PC-3 (cell line): ENCODE results near the gene SHPK. TPM values are rescaled to one million over a fixed set of nuclear protein-coding genes. Genes with fewer than 3 reads are reported as not detected.
A peak's percentile ranks its signal among the peaks of the same experiment; 100 is the strongest.

Source experiments
- ATAC-seq: fragments of 200-7000 bp; cut with Tn5 transposase; 2 replicates; pipeline ENCODE4 v1.9.1; 2020; ENCODE audit warnings: mild to moderate bottlenecking, moderate library complexity
- Bru-seq: library from RNA; stranded (reverse); fragments of 400-500 nt; gene quantifications from one replicate; lab custom pipeline; 2021; lab: Mats Ljungman, UMichigan
- BruChase-seq, 2 experiments: library from RNA; stranded (reverse); fragments of 400-500 nt; gene quantifications; one replicate each; lab custom pipeline; 2021; lab: Mats Ljungman, UMichigan
- BruUV-seq: library from RNA; stranded (reverse); fragments of 400-500 nt; replicated peaks from 2 replicates; lab custom pipeline; 2021; lab: Mats Ljungman, UMichigan
- CTCF ChIA-PET: fragments of 300-600 bp; sonication (Branson Sonifier 250); formaldehyde crosslinking; loops from one replicate; lab custom pipeline; 2022; ENCODE audit warnings: antibody characterized with exemption; lab: Charles Lee
- POLR2A ChIA-PET: fragments of 300-600 bp; sonication (Branson Sonifier 250); formaldehyde crosslinking; loops from one replicate; lab custom pipeline; 2022; ENCODE audit warnings: antibody characterized with exemption; ENCODE audit not compliant: unreplicated experiment; lab: Charles Lee
- DNase-seq: peaks from one replicate; pipeline ENCODE4 v3.0.0-alpha.2; 2015
- H2AFZ ChIP-seq: fragments of 300-600 bp; sonication (generic); 2 replicates; pipeline ENCODE4 v1.6.0; 2016; ENCODE audit warnings: antibody characterized with exemption, low read length
- H3F3A ChIP-seq: fragments of 300-600 bp; sonication (generic); one replicate; pipeline ENCODE4 v1.6.0; 2017; ENCODE audit warnings: antibody characterized with exemption, low read length, control low read depth, mild to moderate bottlenecking; ENCODE audit not compliant: unreplicated experiment
- H3K27ac ChIP-seq: fragments of 300-600 bp; sonication (generic); 2 replicates; pipeline ENCODE4 v1.5.1; 2016; ENCODE audit warnings: mild to moderate bottlenecking, low read length
- H3K27me3 ChIP-seq: fragments of 300-600 bp; sonication (generic); 2 replicates; pipeline ENCODE4 v1.6.1; 2016; ENCODE audit warnings: low read length, mixed read lengths
- H3K36me3 ChIP-seq: fragments of 300-600 bp; sonication (generic); 2 replicates; pipeline ENCODE4 v1.6.1; 2016; ENCODE audit warnings: low read depth, mixed run types, low read length, mixed read lengths
- H3K4me1 ChIP-seq: fragments of 300-600 bp; sonication (generic); 2 replicates; pipeline ENCODE4 v1.5.1; 2016; ENCODE audit warnings: low read length; ENCODE audit not compliant: insufficient read depth
- H3K4me2 ChIP-seq: fragments of 300-600 bp; sonication (generic); 2 replicates; pipeline ENCODE4 v1.6.0; 2016; ENCODE audit warnings: low read length
- H3K4me3 ChIP-seq: fragments of 300-600 bp; sonication (generic); 2 replicates; pipeline ENCODE4 v1.5.1; 2016; ENCODE audit warnings: mild to moderate bottlenecking, low read length, mixed read lengths
- H3K79me2 ChIP-seq: fragments of 300-600 bp; sonication (generic); 2 replicates; pipeline ENCODE4 v1.6.1; 2017; ENCODE audit warnings: low read length, mixed read lengths
- H3K9ac ChIP-seq: fragments of 300-600 bp; sonication (generic); 2 replicates; pipeline ENCODE4 v1.6.0; 2016; ENCODE audit warnings: mild to moderate bottlenecking, low read length
- H3K9me2 ChIP-seq: fragments of 300-600 bp; sonication (generic); replicated peaks from 2 replicates; pipeline ENCODE4 v1.6.1; 2016; ENCODE audit warnings: mixed run types, low read length, mixed read lengths
- H3K9me3 ChIP-seq: fragments of 300-600 bp; sonication (generic); 2 replicates; pipeline ENCODE4 v1.6.1; 2016; ENCODE audit warnings: low read length, mixed read lengths
- H4K20me1 ChIP-seq: fragments of 300-600 bp; sonication (generic); 2 replicates; pipeline ENCODE4 v1.6.1; 2016; ENCODE audit warnings: low read length, mixed read lengths
- CTCF ChIP-seq: fragments of 300-600 bp; sonication (generic); conservative IDR thresholded peaks from 2 replicates; pipeline ENCODE4 v1.5.1; 2017; ENCODE audit warnings: antibody characterized with exemption, low read depth, mild to moderate bottlenecking, low read length
- EZH2 ChIP-seq: fragments of 300-600 bp; sonication (generic); IDR thresholded peaks from one replicate; pipeline ENCODE4 v1.6.1; 2017; ENCODE audit warnings: antibody characterized with exemption, mild to moderate bottlenecking, low read length; ENCODE audit not compliant: unreplicated experiment
- EZH2phosphoT487 ChIP-seq: fragments of 300-600 bp; sonication (generic); IDR thresholded peaks from 2 replicates; pipeline ENCODE4 v1.6.1; 2018; ENCODE audit warnings: mild to moderate bottlenecking, antibody characterized with exemption, low read length, borderline replicate concordance
- intact Hi-C: fragments of 100-400 bp; cut with micrococcal nuclease; formaldehyde crosslinking; loops from 2 replicates; pipeline ENCODE4 v1.9.0; 2023
- long read RNA-seq: library from polyadenylated mRNA; unstranded; transcript quantifications from one replicate; pipeline ENCODE4 v2.0.0, GENCODE V29; 2021; ENCODE audit not compliant: unreplicated experiment
- total RNA-seq: library from RNA; depleted of rRNA; stranded (reverse); fragments of >200 nt; gene quantifications from 2 replicates; pipeline ENCODE4 v1.2.3, GENCODE V29; 2014; rRNA removed

SHPK gene
- 17.7 and 22.4 TPM in 2 replicates for total RNA-seq
- Bru-seq, nascent RNA = percentile 87 among the genes with signal in this experiment
- BruChase-seq, experiment 1, labeled RNA remaining after a 6-hour chase = percentile 97 among the genes with signal in this experiment
- percentile 89 among the genes with signal in this experiment for BruChase-seq, experiment 2, labeled RNA remaining after a 2-hour chase
- long read RNA-seq, transcript SHPK-201 (7 exons, 3,838 nt) = major isoform, 27 of 37 reads
- long read RNA-seq, partial matches to known transcripts = 1 of 37 reads
- long read RNA-seq, other reads (novel, unspliced or antisense) = 9 of 37 reads

- Histone ChIP-seq H3K4me2 (peak within 1 kb of the TSS; percentile 94), H3K9me2 (no peaks in the 10 kb centered on the region), H3F3A (no peaks in the 10 kb centered on the region), H3K4me1 (peaks cover 6% of the 10 kb centered on the region; the same call in 1 of the 2 replicates), H4K20me1 (no peaks in the 10 kb centered on the region), H3K4me3 (peak within 1 kb of the TSS; percentile 86), H3K79me2 (peaks cover 41% of the 10 kb centered on the region), H3K9me3 (no peaks in the 10 kb centered on the region), H2AFZ (peak within 1 kb of the TSS; percentile 83), H3K27ac (peak within 1 kb of the TSS; percentile 86), H3K27me3 (no peaks in the 10 kb centered on the region), H3K36me3 (no peaks in the 10 kb centered on the region; the same call in 1 of the 2 replicates), H3K9ac (peak within 1 kb of the TSS; percentile 93)
- DNase-seq (peak; percentile 94), ATAC-seq (peak; percentile 95)
- no peak for TF ChIP-seq EZH2
- no peak for TF ChIP-seq EZH2phosphoT487
- no peak for TF ChIP-seq CTCF
- intact Hi-C loops = loop anchor here (1.0 to 2.0 kb wide), 3 partner anchors 32 to 101 kb away; partner anchors contain the start of genes EMC6 and TAX1BP3
- no TSS peak for BruUV-seq
- CTCF ChIA-PET = interaction anchor here (0.5 to 1.0 kb wide), 5 partner anchors 31 to 1234 kb away, joined by 3 to 5 read pairs (median 3); no protein-coding TSS in a partner anchor
- POLR2A ChIA-PET = interaction anchor here (0.5 to 0.9 kb wide), 4 partner anchors 16 to 119 kb away, joined by 3 to 11 read pairs (median 3); no protein-coding TSS in a partner anchor
Measured at GRCh38 chr17:3636154-3636907, at the start of gene SHPK, which contains the start of gene CTNS. SHPK (minus strand) TSS chr17:3636250; CDS start chr17:3636219, 31 bp downstream. CTNS (plus strand) TSS chr17:3636760; CDS start chr17:3640207, 3,447 bp downstream.

- Histone ChIP-seq H3K27ac (no peak overlapping the region), H3K4me3 (no peak overlapping the region), H3K9ac (no peak overlapping the region), H3K4me2 (no peak overlapping the region), H3K36me3 (no peaks in the 10 kb centered on the region; the same call in 1 of the 2 replicates), H3K27me3 (no peaks in the 10 kb centered on the region), H3K79me2 (no peaks in the 10 kb centered on the region), H2AFZ (no peak overlapping the region), H3K9me3 (no peaks in the 10 kb centered on the region), H4K20me1 (no peaks in the 10 kb centered on the region), H3K9me2 (no peaks in the 10 kb centered on the region), H3K4me1 (no peaks in the 10 kb centered on the region), H3F3A (no peaks in the 10 kb centered on the region)
- intact Hi-C loops = no loop called here
- ATAC-seq (no peak), DNase-seq (no peak)
- no TSS peak for BruUV-seq
- POLR2A ChIA-PET = no interaction called here
- CTCF ChIA-PET = no interaction called here
- TF ChIP-seq EZH2 (no peak), EZH2phosphoT487 (no peak), CTCF (no peak)
Measured at GRCh38 chr17:3685174-3685573, 49.1 kb upstream of the SHPK start.
